ENCODE data around the gene IQCK. TPM values are rescaled to one million over a fixed set of nuclear protein-coding genes. Genes with fewer than 3 reads are reported as not detected.
A peak's percentile ranks its signal among the peaks of the same experiment; 100 is the strongest.

IQCK gene
- total RNA-seq, 2 donors from 2014 or later, result 7.5 to 14.4 TPM

- H3K4me1 ChIP-seq, result peaks cover 0 to 15% of the 10 kb centered on the region in 2 donors
- no peak overlapping the region for H3K27ac ChIP-seq
Observed at GRCh38 chr16:19748389-19749168, 30.5 kb downstream of the IQCK start.

GRCh38 chr16:19749571-19750080 is 31.6 kb downstream of the IQCK start:
- no peak for DNase-seq (ENCODE audit: low spot score)
- Histone ChIP-seq H3K27me3 (no peaks in the 10 kb centered on the region), H3K9me3 (no peaks in the 10 kb centered on the region), H3K27ac (no peak overlapping the region), H3K4me1 (peaks cover 0 to 21% of the 10 kb centered on the region in 2 donors), H3K4me3 (no peak overlapping the region), H3K36me3 (no peaks in the 10 kb centered on the region)
- TF ChIP-seq CTCF (IDR thresholded peaks at IDR 0.05), result no peak

More at GRCh38 chr16:19748389-19749168, 30.5 kb downstream of the IQCK start:
- no peaks in the 10 kb centered on the region for H3K36me3 ChIP-seq
- H3K4me3 ChIP-seq, result no peak overlapping the region
- no peak for TF ChIP-seq CTCF (IDR thresholded peaks at IDR 0.05)
- H3K27me3 ChIP-seq, result no peaks in the 10 kb centered on the region
- no peak for DNase-seq (ENCODE audit: low spot score)
- H3K9me3 ChIP-seq, result no peaks in the 10 kb centered on the region

- no peak for TF ChIP-seq CTCF (IDR thresholded peaks at IDR 0.05)
- no peaks in the 10 kb centered on the region for H3K36me3 ChIP-seq
- H3K9me3 ChIP-seq, result no peaks in the 10 kb centered on the region
- DNase-seq (ENCODE audit: low spot score), result no peak
- H3K27me3 ChIP-seq, result no peaks in the 10 kb centered on the region
- H3K4me3 ChIP-seq, result no peak overlapping the region
- H3K27ac ChIP-seq, result peak overlapping the region in 1 of 2 donors; percentile 1
- peaks cover 0 to 32% of the 10 kb centered on the region in 2 donors for H3K4me1 ChIP-seq
Observed at GRCh38 chr16:19751478-19752385, 33.7 kb downstream of the IQCK start.

GRCh38 chr16:19753815-19754643 is 36.0 kb downstream of the IQCK start:
- no peak for TF ChIP-seq CTCF (IDR thresholded peaks at IDR 0.05)
- no peaks in the 10 kb centered on the region for H3K27me3 ChIP-seq
- DNase-seq (ENCODE audit: low spot score), result no peak
- H3K9me3 ChIP-seq, result no peaks in the 10 kb centered on the region
- peaks cover 0 to 32% of the 10 kb centered on the region in 2 donors for H3K4me1 ChIP-seq
- peak overlapping the region; percentile 64 to 66 for H3K27ac ChIP-seq
- no peaks in the 10 kb centered on the region for H3K36me3 ChIP-seq
- no peak overlapping the region for H3K4me3 ChIP-seq

GRCh38 chr16:19754644-19755036 is 36.6 kb downstream of the IQCK start:
- DNase-seq (ENCODE audit: low spot score), result no peak
- no peaks in the 10 kb centered on the region for H3K36me3 ChIP-seq
- H3K4me3 ChIP-seq, result no peak overlapping the region
- H3K4me1 ChIP-seq, result peaks cover 0 to 28% of the 10 kb centered on the region in 2 donors
- TF ChIP-seq CTCF (IDR thresholded peaks at IDR 0.05), result no peak
- no peaks in the 10 kb centered on the region for H3K9me3 ChIP-seq
- H3K27ac ChIP-seq, result peak overlapping the region; percentile 64 to 66
- H3K27me3 ChIP-seq, result no peaks in the 10 kb centered on the region

Measured in right atrium auricular region (tissue), 2 donors.